Hepatic stellate cell (primary cell): ENCODE measurements around the gene CBX7.
"Not testable (repeated sequence)": the region's sequence is repeated elsewhere in the genome, so short reads cannot be mapped to it uniquely, and the experiment has no call there.

ENCODE experiments used
- DNase-seq: peaks from one replicate; pipeline ENCODE4 v3.0.0; 2011; ENCODE audit warnings: low spot score

The CBX7 gene

GRCh38 chr22:39174498-39175352 lies 22.2 kb upstream of the CBX7 start:
- DNase-seq, result peak; percentile 91

GRCh38 chr22:39173787-39174497 lies 21.5 kb upstream of the CBX7 start:
- no peak for DNase-seq

GRCh38 chr22:39173050-39173706 lies 20.7 kb upstream of the CBX7 start:
- DNase-seq, result no peak

DNA sequence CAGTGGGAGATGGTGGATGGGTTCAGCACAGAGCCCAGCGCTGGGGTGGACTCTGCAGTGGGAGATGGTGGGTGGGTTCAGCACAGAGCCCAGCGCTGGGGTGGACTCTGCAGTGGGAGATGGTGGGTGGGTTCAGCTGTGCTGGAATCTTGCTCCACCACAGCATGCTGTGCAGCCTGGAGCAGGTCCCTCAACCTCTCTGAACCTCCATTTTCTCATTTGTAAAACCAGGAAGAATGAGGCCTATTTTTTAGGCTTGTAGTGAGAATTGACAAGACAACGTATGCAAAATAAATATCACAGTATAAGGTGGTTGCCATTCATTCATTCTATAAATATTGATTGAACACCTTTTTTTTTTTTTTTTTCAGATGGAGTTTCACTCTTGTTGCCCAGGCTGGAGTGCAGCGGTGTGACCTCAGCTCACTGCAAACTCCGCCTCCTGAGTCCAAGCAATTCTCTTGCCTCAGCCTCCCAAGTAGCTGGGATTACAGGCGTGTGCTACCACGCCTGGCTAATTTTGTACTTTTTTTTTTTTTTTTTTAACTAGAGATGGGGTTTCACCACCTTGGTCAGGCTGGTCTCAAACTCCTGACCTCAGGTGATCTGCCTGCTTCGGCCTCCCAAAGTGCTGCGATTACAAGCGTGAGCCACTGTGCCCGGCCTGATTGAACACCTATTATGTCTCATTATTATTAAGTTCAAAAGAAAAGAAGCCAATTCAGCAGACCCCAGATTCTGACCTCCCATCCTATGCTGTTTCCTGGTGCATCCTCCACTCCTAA lies 20.0 kb upstream of the CBX7 start:
- not testable (repeated sequence) for DNase-seq

DNA sequence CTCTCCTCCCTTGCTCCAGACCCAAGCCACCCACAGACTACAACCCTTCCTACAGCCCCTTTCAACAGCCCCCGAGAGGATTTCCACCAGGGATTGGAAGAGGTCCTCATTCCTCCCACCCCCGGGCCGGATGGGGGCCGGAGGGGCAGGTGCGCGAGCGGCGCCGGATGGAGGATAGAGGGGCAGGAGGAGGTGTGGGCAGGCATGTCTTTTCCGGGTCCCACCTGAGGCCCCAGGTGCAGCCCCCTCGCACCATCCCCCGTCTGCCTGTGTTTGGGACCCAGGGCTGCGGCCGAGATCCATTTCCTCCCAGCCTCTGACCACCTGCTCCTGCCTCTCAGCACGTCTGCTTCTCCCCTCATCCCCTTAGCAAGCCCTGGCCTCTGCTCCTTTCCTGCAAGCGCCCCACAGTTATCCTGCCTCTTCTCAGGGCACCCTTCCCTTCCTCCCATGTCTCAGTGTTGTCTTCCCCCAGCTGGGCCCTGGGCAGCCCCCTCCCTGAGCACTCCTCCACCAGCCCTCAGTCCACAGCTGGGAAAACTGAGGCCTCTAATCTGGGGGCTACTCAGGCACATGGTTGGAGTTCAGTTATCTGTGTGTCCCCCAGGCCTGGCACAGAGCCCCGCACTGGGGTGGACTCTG lies 19.3 kb upstream of the CBX7 start:
- DNase-seq, result no peak

- peak; percentile 78 for DNase-seq
Measured at GRCh38 chr22:39170825-39171622, 18.5 kb upstream of the CBX7 start.

GRCh38 chr22:39169797-39170466 lies 17.5 kb upstream of the CBX7 start:
- no peak for DNase-seq

DNA sequence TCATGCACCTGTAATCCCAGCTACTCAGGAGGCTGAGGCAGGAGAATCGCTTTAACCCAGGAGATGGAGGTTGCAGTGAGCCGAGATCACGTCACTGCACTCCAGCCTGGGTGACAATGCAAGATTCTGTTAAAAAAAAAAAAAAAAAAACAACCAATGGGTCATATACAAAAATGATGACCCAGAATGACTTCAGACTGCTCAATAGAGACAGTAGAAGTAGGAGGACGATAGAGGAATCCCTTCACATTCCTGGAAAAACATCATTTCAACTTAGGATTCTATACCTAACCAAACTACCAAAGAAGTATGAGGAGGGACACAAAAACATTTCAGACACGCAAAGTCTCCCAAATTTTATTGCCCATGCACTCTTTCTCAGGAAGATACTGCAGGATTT lies 14.1 kb upstream of the CBX7 start:
- DNase-seq, result no peak

GRCh38 chr22:39156093-39156492 lies 3.6 kb upstream of the CBX7 start:
- not testable (repeated sequence) for DNase-seq

DNA sequence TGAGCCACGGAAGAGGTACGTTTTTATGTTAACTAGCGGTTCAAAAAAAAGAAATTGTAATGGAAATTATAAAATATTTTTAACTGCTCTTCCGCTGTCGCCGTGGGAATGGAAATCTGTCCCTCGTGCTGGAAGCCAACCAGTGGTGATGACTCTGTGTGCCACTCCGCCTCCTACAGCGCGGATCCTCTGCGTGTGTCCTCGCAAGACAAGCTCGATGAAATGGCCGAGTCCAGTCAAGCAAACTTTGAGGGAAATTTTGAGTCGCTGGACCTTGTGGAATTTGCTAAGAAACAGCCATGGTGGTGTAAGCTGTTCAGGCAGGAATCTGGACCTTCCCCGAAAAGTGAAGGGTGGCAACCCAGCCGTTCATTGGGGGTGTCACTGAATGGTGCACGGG lies 2.9 kb upstream of the CBX7 start:
- DNase-seq, result no peak

DNA sequence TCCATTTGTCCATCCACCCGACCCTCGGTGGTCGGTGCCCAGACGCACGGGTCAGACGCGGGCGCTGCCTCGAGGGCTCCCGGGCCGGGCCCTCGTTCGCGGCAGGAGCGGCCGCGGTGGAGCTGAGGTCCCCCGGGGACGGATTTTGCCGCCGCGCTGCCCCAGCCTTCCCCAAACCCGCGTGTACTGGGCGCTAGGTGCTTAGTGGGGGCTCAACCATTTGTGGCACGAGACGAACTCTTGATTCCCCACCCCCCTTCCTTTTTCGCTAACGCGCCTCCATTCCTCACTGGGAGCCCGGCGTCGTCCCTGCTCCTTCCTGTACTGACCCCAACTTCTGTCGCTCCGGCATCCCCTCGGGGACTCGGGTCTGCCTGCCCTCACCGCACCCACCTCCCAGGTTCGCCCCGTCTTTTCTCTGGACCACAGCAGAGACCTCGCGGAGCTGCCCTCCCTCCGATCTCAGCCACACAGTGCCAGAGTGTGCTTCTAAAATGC lies 789 bp upstream of the CBX7 start:
- DNase-seq, result no peak

DNA sequence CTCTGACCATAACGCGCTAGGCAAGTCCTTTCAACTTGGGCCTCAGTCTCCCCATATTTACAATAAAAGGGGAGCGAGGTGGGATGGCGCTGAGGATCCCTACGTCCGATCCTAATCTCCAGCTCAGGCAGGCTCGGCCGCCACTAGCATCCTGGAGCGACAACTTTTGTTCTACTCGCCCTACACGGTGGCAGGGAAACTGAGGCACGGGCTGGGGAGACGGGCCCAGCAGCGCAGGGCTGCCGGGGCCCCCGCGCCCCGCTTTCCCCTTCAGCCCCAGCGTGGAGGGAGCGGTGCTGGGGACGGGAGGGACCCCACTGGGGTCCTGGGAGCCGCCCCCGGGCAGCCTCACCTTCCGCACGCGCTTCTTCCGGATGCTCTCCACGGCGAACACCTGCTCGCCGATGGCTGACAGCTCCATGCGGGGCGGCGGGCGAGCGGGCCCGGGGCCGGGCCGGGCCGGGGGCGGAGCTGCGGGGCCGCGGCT lies 413 bp downstream of the CBX7 start:
- no peak for DNase-seq

- DNase-seq, result no peak
Measured at GRCh38 chr22:39151329-39151975, 1.0 kb downstream of the CBX7 start.

DNA sequence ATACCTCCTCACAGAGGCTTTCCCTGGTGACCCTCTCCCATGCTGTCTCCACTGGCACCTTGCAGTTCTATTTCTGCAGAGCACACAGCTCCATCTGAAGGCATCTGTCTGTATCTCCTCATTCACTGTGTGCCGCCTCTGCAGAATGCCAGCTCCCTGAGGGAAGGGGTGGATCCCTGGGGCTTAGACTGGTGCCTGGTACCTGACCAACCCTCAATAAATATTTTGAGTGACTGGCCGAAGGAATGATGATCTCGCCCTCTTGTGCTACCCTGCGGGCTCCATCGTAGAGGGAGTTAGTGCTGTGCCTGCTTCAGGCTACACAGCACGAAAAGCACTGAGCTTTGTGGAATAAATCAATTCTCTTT lies 1.6 kb downstream of the CBX7 start:
- no peak for DNase-seq

GRCh38 chr22:39149915-39150847 lies 2.3 kb downstream of the CBX7 start:
- no peak for DNase-seq

GRCh38 chr22:39148727-39149535 lies 3.5 kb downstream of the CBX7 start:
- no peak for DNase-seq

DNA sequence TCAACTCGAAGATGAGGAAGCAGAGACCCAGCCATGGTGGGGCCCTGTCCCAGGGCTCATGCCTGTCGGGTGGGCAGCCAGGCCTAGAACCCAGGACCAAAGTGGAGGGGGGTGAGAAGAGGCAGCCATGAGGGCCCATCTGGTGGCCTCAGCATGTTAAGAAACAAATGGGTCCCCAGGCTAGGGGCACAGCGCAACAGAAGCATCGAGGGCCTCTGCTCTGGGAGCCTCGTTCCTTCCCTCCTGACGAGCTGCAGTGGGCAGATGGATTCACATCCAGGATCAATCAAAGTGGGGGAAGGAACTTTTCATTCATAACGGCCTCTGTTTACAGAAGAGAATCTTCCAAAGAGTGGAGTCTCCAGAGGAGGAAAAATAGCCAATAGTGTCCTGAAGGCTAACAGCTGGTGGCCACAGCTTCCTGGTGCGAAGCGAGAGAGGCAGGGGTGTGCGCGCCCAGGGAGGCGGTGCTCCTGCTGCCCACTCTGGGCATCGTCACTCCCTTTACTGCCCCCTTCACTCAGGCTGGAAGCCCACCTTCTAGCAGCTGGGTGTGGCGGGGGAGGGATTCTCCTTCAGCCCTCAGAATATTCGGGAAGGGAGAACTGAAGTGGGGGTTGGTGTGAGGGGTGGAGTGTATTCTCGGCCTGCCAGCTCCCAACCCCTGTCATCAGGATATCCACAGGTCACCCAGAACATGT lies 4.3 kb downstream of the CBX7 start:
- no peak for DNase-seq
